ENCODE measurements around the gene PWP1.

- TF ChIP-seq CTCF (conservative IDR thresholded peaks at IDR 0.05; ENCODE audit: low read depth, low read length): no peak
- no peak for TF ChIP-seq EZH2 (IDR thresholded peaks at IDR 0.05; ENCODE audit: borderline replicate concordance, low read depth, low read length, poor library complexity, severe bottlenecking)
These were observed 23.1 kb upstream of the PWP1 start for GRCh38 chr12:107662484-107662883.
